ENCODE measurements around the gene MOGAT2.
"Not testable (repeated sequence)": the region's sequence is repeated elsewhere in the genome, so short reads cannot be mapped to it uniquely, and the experiment has no call there.

MOGAT2 gene

DNA sequence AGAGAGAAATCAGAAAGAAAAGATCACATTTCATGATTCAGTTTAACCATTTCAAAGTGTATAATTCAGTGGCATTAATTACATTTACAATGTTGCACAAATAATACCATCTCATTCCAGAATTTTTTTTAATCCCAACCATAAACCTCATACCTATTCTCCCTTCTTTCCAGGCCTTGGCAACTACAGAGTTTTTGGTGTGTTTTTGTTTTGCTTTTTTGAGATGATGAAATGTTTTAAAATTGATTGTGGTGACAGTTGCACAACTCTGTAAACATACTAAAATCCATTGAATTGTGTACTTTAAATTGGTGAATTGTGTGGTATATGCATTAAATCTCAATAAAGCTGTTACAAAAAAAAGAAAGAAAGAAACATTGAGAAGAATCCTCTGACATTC, 37.3 kb downstream of the MOGAT2 start:
- H2AFZ ChIP-seq (ENCODE audit: low read depth, low read length, severe bottlenecking); H3K4me2 ChIP-seq (ENCODE audit: low read depth, low read length, poor library complexity, severe bottlenecking); H3K27me3 ChIP-seq (ENCODE audit: low read length); H3K9me3 ChIP-seq (ENCODE audit: insufficient read depth, low read length); H3F3A ChIP-seq (ENCODE audit: insufficient read depth); H3K9me2 ChIP-seq (replicated peaks; ENCODE audit: insufficient read depth, low read length); H3K27ac ChIP-seq (ENCODE audit: low read depth, low read length); H3K36me3 ChIP-seq (ENCODE audit: low read length); H3K9ac ChIP-seq (ENCODE audit: low read length); H3K4me3 ChIP-seq (ENCODE audit: insufficient read depth, low read length, poor library complexity, severe bottlenecking); H4K20me1 ChIP-seq (ENCODE audit: low read depth, low read length); H3K79me2 ChIP-seq (ENCODE audit: insufficient read depth, low read length): not testable (repeated sequence)

DNA sequence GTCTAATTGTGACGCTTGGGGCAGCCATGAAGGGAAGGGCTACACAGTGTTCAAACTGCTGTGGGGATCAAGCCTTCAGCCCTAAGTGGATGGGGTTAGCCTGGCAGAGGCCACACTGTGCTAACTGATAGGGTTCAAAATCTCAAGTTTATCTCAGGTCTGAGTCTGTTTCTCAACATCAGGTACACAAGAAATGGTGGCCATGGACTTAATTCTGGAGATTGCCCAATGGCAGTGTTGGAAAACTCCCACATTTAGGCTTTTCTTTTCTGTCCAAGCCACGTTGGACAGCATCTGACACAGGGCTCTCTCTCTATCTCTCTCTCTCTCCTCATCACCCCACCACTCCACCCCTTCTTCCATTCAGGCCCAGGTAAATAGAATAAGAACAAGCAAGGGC, 40.0 kb downstream of the MOGAT2 start:
- Histone ChIP-seq H3K9me3 (ENCODE audit: insufficient read depth, low read length) (no peaks in the 10 kb centered on the region), H3K36me3 (ENCODE audit: low read length) (no peaks in the 10 kb centered on the region), H3K27me3 (ENCODE audit: low read length) (no peaks in the 10 kb centered on the region), H3K79me2 (ENCODE audit: insufficient read depth, low read length) (no peaks in the 10 kb centered on the region), H4K20me1 (ENCODE audit: low read depth, low read length) (no peaks in the 10 kb centered on the region), H3K9me2 (replicated peaks; ENCODE audit: insufficient read depth, low read length) (no peaks in the 10 kb centered on the region), H3K4me3 (ENCODE audit: insufficient read depth, low read length, poor library complexity, severe bottlenecking) (no peak overlapping the region), H3F3A (ENCODE audit: insufficient read depth) (no peaks in the 10 kb centered on the region), H2AFZ (ENCODE audit: low read depth, low read length, severe bottlenecking) (no peak overlapping the region), H3K4me2 (ENCODE audit: low read depth, low read length, poor library complexity, severe bottlenecking) (no peak overlapping the region), H3K27ac (ENCODE audit: low read depth, low read length) (no peak overlapping the region), H3K9ac (ENCODE audit: low read length) (no peak overlapping the region)
- TF ChIP-seq EZH2phosphoT487 (conservative IDR thresholded peaks at IDR 0.05; ENCODE audit: low read length), result no peak
- TF ChIP-seq, protein P1, sequence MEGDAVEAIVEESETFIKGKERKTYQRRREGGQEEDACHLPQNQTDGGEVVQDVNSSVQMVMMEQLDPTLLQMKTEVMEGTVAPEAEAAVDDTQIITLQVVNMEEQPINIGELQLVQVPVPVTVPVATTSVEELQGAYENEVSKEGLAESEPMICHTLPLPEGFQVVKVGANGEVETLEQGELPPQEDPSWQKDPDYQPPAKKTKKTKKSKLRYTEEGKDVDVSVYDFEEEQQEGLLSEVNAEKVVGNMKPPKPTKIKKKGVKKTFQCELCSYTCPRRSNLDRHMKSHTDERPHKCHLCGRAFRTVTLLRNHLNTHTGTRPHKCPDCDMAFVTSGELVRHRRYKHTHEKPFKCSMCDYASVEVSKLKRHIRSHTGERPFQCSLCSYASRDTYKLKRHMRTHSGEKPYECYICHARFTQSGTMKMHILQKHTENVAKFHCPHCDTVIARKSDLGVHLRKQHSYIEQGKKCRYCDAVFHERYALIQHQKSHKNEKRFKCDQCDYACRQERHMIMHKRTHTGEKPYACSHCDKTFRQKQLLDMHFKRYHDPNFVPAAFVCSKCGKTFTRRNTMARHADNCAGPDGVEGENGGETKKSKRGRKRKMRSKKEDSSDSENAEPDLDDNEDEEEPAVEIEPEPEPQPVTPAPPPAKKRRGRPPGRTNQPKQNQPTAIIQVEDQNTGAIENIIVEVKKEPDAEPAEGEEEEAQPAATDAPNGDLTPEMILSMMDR (IDR thresholded peaks at IDR 0.05; ENCODE audit: insufficient read depth, low read length, poor library complexity, severe bottlenecking), result no peak

DNA sequence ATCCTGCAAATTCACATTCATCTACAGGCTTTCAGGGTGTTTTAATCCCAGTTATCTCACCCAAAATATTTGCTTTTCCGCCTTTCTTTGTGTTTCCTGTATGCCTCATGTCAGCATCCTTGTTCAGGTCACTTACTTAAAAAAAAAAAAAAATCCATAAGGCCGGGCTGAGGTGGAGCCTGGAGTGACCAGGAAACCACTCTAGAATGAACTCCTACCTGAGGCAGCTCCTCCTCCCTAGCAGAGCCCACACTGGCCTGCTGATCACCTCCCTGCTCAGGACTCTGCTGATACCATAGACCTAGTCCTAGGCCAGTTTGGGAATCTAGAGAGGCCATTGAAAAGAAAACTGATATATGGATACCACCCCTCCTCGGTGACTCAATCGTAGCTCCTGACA, 42.2 kb downstream of the MOGAT2 start:
- no peaks in the 10 kb centered on the region for H3K27me3 ChIP-seq (ENCODE audit: low read length)
- H3K4me3 ChIP-seq (ENCODE audit: insufficient read depth, low read length, poor library complexity, severe bottlenecking), result no peak overlapping the region
- no peak overlapping the region for H3K4me2 ChIP-seq (ENCODE audit: low read depth, low read length, poor library complexity, severe bottlenecking)
- no peak overlapping the region for H2AFZ ChIP-seq (ENCODE audit: low read depth, low read length, severe bottlenecking)
- H3K36me3 ChIP-seq (ENCODE audit: low read length), result no peaks in the 10 kb centered on the region
- no peaks in the 10 kb centered on the region for H4K20me1 ChIP-seq (ENCODE audit: low read depth, low read length)
- no peaks in the 10 kb centered on the region for H3K9me2 ChIP-seq (replicated peaks; ENCODE audit: insufficient read depth, low read length)
- no peaks in the 10 kb centered on the region for H3F3A ChIP-seq (ENCODE audit: insufficient read depth)
- no peaks in the 10 kb centered on the region for H3K79me2 ChIP-seq (ENCODE audit: insufficient read depth, low read length)
- TF ChIP-seq EZH2phosphoT487 (conservative IDR thresholded peaks at IDR 0.05; ENCODE audit: low read length), result no peak
- TF ChIP-seq, protein P1 (IDR thresholded peaks at IDR 0.05; ENCODE audit: insufficient read depth, low read length, poor library complexity, severe bottlenecking), result no peak
- H3K9me3 ChIP-seq (ENCODE audit: insufficient read depth, low read length), result no peaks in the 10 kb centered on the region
- H3K27ac ChIP-seq (ENCODE audit: low read depth, low read length), result no peak overlapping the region
- no peak overlapping the region for H3K9ac ChIP-seq (ENCODE audit: low read length)

DNA sequence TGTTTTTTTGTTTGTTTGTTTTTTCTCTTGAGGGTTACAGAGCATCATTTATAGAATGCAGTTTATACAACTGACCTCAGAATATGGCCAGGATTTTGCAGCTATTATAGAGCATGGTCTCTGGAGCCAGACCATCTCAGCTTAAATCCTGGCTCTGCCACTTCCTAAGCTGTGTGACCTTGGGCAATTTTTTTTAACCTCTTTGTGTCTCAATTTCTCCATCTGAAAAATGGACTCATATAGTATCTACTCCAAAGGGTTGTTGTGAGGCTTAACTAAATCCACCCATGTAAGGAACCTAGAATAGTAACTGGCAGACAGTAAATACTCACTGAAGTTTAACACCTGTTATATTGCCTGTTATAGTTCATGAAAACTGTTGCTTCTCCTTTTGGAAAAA, 42.6 kb downstream of the MOGAT2 start:
- H3K9me3 ChIP-seq (ENCODE audit: insufficient read depth, low read length), result no peaks in the 10 kb centered on the region
- no peak overlapping the region for H3K4me3 ChIP-seq (ENCODE audit: insufficient read depth, low read length, poor library complexity, severe bottlenecking)
- H3K9ac ChIP-seq (ENCODE audit: low read length), result no peak overlapping the region
- H2AFZ ChIP-seq (ENCODE audit: low read depth, low read length, severe bottlenecking), result no peak overlapping the region
- no peaks in the 10 kb centered on the region for H4K20me1 ChIP-seq (ENCODE audit: low read depth, low read length)
- TF ChIP-seq, protein P1 (IDR thresholded peaks at IDR 0.05; ENCODE audit: insufficient read depth, low read length, poor library complexity, severe bottlenecking), result no peak
- no peak for TF ChIP-seq EZH2phosphoT487 (conservative IDR thresholded peaks at IDR 0.05; ENCODE audit: low read length)
- no peaks in the 10 kb centered on the region for H3K9me2 ChIP-seq (replicated peaks; ENCODE audit: insufficient read depth, low read length)
- H3K27ac ChIP-seq (ENCODE audit: low read depth, low read length), result no peak overlapping the region
- no peaks in the 10 kb centered on the region for H3K27me3 ChIP-seq (ENCODE audit: low read length)
- no peaks in the 10 kb centered on the region for H3K79me2 ChIP-seq (ENCODE audit: insufficient read depth, low read length)
- no peaks in the 10 kb centered on the region for H3K36me3 ChIP-seq (ENCODE audit: low read length)
- no peak overlapping the region for H3K4me2 ChIP-seq (ENCODE audit: low read depth, low read length, poor library complexity, severe bottlenecking)
- H3F3A ChIP-seq (ENCODE audit: insufficient read depth), result no peaks in the 10 kb centered on the region

All from SU-DHL-6 (cell line).